ENCODE measurements around the gene FBXO39.

Gene FBXO39

GRCh38 chr17:6753006-6753445, 23.0 kb upstream of the FBXO39 start:
- no peak for DNase-seq (ENCODE audit: extremely low read depth, insufficient read length)
- no peak for TF ChIP-seq CTCF (IDR thresholded peaks at IDR 0.05; ENCODE audit: insufficient read depth, low read length, poor library complexity, severe bottlenecking)
- no peaks in the 10 kb centered on the region for H3K27me3 ChIP-seq (replicated peaks; ENCODE audit: control insufficient read depth, insufficient read depth, low read length)
- H3K36me3 ChIP-seq (ENCODE audit: control insufficient read depth, insufficient read depth, low read length), result peaks cover under 1% of the 10 kb centered on the region; the same call in 1 of the 2 replicates
- no peak overlapping the region for H3K4me3 ChIP-seq (replicated peaks; ENCODE audit: low read depth, low read length)

GRCh38 chr17:6753546-6753945, 22.5 kb upstream of the FBXO39 start:
- DNase-seq (ENCODE audit: extremely low read depth, insufficient read length), result no peak
- peaks cover 4% of the 10 kb centered on the region; the same call in 1 of the 2 replicates for H3K36me3 ChIP-seq (ENCODE audit: control insufficient read depth, insufficient read depth, low read length)
- no peak overlapping the region for H3K4me3 ChIP-seq (replicated peaks; ENCODE audit: low read depth, low read length)
- TF ChIP-seq CTCF (IDR thresholded peaks at IDR 0.05; ENCODE audit: insufficient read depth, low read length, poor library complexity, severe bottlenecking), result no peak
- no peaks in the 10 kb centered on the region for H3K27me3 ChIP-seq (replicated peaks; ENCODE audit: control insufficient read depth, insufficient read depth, low read length)

DNA sequence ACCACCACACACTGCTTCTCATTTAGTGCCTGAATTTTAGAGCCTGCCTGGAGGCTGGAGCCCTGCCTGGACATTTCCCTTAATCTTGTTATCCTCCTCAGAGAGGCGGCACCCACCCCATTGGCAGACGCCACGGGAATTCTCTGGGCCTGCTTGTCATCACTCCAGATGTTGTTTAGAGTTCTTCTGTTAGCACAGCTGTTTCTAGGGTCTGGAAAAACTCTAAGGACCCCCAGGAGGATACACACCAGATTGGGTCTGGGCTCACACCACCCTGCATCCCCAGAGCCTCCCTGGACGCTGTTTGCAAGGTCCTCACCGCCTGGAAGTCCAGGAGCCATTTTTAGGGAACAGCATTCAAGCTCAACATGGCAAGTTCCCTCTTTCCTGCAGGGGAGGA, 20.7 kb upstream of the FBXO39 start:
- no peak for DNase-seq (ENCODE audit: extremely low read depth, insufficient read length)
- Histone ChIP-seq H3K27me3 (replicated peaks; ENCODE audit: control insufficient read depth, insufficient read depth, low read length) (no peaks in the 10 kb centered on the region), H3K36me3 (ENCODE audit: control insufficient read depth, insufficient read depth, low read length) (peaks cover 13% of the 10 kb centered on the region), H3K4me3 (replicated peaks; ENCODE audit: low read depth, low read length) (peak overlapping the region; percentile 64)
- no peak for TF ChIP-seq CTCF (IDR thresholded peaks at IDR 0.05; ENCODE audit: insufficient read depth, low read length, poor library complexity, severe bottlenecking)

GRCh38 chr17:6755731-6756184, 20.3 kb upstream of the FBXO39 start, which contains the start of gene XAF1:
Gene XAF1, plus strand, starts transcription at chr17:6756046. Its CDS starts 33 bp downstream, at chr17:6756079.
- TF ChIP-seq CTCF (IDR thresholded peaks at IDR 0.05; ENCODE audit: insufficient read depth, low read length, poor library complexity, severe bottlenecking), result no peak
- peak within 1 kb of the TSS; percentile 64 for H3K4me3 ChIP-seq (replicated peaks; ENCODE audit: low read depth, low read length)
- H3K27me3 ChIP-seq (replicated peaks; ENCODE audit: control insufficient read depth, insufficient read depth, low read length), result no peaks in the 10 kb centered on the region
- H3K36me3 ChIP-seq (ENCODE audit: control insufficient read depth, insufficient read depth, low read length), result peaks cover 16% of the 10 kb centered on the region
- DNase-seq (ENCODE audit: extremely low read depth, insufficient read length), result peak; percentile 62

DNA sequence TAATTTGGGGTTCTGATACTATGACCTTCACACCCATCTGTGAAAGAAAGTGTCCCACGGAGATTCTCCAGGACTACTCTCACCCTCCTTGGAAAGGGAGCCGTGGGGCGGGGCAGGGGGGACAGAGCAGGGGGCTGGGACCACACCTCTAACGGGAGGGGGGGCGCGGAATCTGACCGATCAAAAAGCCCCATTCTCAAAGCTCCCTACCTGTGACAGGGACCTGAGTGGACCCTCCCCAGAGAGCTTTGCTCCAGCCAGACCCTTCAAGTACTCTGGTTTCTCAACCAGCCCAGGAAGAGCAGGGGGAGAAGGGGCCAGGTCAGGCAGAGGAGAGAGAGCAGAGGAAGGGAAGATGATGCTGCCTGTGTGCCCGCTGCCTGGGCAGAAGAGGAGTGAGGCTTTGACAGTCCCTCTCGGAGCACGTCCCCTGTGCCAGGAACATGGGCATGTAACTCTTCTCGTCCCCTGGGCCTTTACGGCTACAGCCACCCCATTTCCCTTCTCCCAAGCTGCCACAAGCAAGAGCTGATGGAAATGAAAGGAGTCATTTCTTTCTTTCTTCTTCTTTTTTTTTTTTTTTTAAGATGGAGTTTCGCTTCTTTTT, 19.5 kb upstream of the FBXO39 start:
- DNase-seq (ENCODE audit: extremely low read depth, insufficient read length), result peak; percentile 27
- Histone ChIP-seq H3K36me3 (ENCODE audit: control insufficient read depth, insufficient read depth, low read length) (peaks cover 18% of the 10 kb centered on the region), H3K4me3 (replicated peaks; ENCODE audit: low read depth, low read length) (peak overlapping the region; percentile 64), H3K27me3 (replicated peaks; ENCODE audit: control insufficient read depth, insufficient read depth, low read length) (no peaks in the 10 kb centered on the region)
- TF ChIP-seq CTCF (IDR thresholded peaks at IDR 0.05; ENCODE audit: insufficient read depth, low read length, poor library complexity, severe bottlenecking), result no peak

Measured in GM06990 (cell line).